Activated CD4-positive, alpha-beta T cell treated with anti-CD3 and anti-CD28 coated beads, Interleukin-2, amount 50 U/mL, for 48 hours (primary cell): ENCODE results near the gene PLXDC2.

Source experiments
- DNase-seq, 2 experiments: peaks; one replicate each; pipeline ENCODE4 v3.0.0-alpha.2; 2020

The PLXDC2 gene

GRCh38 chr10:19862811-19863515, 46.7 kb downstream of the PLXDC2 start:
- DNase-seq = no peak

DNA sequence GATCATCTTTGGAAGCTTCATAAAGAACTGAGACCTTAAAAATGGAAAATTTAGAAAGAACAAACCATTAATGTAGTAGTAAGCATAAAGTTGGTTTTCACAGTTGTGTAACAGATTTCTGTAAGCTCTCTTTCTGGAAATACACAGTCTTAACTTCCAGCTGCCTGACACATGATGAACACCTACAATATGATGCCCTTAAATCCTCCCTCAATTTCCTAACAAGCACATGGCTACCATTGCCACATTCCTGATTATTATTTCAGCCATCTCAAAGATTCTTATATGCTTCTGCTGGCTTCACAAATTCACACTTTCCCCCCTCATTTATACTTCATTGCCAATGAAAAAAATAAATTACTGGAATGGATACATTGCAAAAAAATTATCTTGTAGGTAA, 49.4 kb downstream of the PLXDC2 start:
- DNase-seq = no peak

DNA sequence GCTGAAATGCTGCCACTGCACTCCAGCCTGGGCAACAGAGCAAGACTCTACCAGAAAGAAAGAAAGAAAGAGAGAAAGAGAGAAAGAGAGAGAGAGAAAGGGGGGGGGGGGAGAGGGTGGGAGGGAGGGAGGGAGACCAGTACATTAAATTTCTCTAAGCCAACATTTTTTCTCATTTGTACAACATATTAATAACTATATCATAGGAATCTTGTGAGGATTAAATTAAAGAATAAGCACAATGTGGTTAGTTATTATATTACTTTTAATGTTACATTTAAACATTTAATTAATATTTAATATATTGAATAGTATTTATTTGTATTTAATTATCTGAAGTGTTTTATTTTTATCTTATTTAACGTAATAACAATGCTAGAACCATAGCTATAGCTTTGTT, 53.1 kb downstream of the PLXDC2 start:
- DNase-seq = no peak

DNA sequence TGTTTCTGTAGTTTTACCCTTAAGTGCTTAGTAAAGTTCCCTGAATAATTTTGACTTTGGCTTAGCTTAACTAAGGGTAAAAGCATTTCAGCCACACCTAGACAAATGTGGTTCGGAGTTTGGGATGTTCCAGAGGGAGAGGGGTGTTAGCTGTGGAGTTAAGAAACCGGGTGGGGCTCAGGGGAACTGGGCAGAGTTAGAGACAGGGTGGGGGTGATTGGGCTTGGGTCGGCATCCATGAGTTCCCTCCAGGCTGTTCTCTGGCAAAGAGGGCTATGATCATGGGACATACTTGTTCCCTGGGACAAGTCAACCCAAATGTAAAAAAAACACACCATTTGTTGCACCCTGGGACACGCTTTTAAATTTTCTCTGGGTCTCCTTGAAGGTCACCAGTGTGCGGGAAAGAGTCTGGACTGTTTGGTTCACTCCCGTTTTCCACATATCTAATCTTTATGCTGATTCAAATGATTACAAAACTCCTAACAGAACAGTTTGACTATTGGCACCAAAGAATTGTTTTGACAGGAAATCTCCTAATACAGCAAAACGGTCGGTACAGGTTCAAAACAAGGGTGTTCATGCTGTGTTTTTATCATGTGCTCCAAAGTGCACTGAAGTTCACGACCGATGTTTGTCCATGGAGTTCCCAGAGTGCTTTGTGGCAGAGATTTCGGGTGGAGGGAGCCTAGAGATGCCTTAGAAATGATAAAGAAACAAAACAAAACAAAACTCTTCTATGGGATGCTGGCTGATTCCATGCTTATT, 56.5 kb downstream of the PLXDC2 start:
- DNase-seq = no peak

DNA sequence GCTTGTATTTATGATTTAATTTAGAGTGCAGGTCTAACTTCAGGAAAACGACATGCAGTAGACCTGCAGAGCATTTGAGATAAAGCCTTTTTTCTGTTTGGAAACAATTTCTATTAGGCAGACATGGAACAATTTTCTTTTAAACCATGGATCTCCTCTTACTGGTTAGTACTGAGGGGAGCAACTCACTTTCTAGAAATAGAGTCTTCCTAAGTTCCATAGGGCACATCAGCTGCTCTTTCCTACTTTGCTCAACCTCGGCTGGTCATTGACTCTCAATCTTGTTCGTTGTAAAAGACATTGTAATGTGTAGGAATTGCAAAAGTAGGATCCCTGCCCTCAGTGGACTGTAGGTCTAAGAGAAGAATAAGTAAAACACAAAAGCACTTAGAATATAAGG, 58.0 kb downstream of the PLXDC2 start:
- no peak for DNase-seq

DNA sequence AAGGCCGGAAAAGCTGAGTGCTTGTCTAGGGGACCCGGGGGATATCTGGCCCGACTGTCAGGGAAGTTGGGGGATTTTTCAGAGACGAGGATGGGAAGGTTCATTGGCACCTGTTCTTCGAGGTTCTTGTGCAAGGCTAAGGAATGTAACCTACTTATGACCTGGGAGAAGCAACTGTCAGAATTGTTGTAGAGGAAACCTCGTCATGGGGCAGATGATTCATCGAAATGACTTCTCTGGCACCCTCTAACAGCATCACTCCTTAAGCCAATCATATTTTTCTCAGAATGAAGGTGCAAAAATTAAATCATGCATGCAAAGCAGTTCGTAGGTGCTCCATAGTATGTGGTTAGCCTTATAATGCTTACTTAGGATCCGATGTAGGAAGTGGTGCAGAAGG, 58.6 kb downstream of the PLXDC2 start:
- DNase-seq = no peak

GRCh38 chr10:19876570-19876969, 60.3 kb downstream of the PLXDC2 start:
- no peak for DNase-seq

DNA sequence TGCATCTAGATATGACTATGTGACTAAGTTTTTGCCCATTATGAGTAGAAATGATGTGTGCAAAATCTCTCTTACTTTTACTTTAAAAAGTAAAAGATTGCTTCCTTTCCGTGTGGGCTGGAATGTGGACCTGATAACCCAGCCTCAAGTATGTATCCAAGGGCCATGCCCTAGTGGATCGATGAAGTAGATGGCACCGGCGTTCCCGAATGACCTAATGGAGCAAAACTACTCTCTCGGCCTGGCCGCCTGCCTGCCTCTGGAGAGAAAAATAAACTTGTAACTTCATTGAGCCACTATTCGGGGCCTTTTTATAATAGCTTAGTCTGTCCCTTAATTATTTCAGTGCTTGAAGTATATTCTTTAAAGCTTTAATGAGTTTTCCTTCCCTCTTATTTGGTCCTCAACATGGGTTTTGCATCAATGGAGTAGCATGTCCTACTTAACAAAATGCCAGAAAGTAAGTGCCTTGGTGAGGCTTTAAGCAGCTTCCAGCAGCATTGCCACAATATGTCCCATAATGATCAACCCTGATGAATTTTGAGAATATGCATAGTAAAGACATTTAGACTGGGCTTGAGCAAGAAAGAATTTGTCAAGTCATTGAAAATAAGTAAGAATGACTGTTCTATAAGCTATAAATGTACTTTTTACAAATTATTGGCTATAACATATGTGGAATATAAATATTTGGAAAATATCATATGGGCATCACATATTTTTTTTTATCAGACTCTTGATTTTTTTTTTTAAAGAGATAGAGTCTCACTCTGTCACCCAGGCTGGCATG, 61.4 kb downstream of the PLXDC2 start:
- DNase-seq = no peak

GRCh38 chr10:19882621-19883020, 66.4 kb downstream of the PLXDC2 start:
- no peak for DNase-seq

GRCh38 chr10:19888061-19888660, 71.9 kb downstream of the PLXDC2 start:
- DNase-seq = no peak

DNA sequence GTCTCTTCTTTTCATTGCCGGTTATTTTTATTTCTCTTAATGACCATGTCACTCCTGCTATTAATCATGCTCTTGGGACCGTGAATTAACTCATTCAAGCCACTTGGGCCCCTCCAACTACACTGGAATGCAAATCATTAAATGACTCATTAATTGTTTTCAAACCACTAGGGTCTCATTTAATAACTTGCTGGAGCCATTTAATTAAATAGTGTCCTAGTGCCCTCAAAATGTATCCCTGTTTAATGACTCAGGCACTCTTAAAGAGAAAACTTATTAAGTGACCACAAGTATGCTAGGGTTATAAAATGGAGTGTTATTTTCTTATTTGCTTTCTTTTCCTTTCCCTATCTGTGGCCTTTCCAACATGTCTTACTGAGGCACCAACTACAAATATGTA, 73.0 kb downstream of the PLXDC2 start:
- DNase-seq = no peak

GRCh38 chr10:19891429-19891828, 75.2 kb downstream of the PLXDC2 start:
- DNase-seq = no peak

GRCh38 chr10:19892270-19892669, 76.0 kb downstream of the PLXDC2 start:
- no peak for DNase-seq

DNA sequence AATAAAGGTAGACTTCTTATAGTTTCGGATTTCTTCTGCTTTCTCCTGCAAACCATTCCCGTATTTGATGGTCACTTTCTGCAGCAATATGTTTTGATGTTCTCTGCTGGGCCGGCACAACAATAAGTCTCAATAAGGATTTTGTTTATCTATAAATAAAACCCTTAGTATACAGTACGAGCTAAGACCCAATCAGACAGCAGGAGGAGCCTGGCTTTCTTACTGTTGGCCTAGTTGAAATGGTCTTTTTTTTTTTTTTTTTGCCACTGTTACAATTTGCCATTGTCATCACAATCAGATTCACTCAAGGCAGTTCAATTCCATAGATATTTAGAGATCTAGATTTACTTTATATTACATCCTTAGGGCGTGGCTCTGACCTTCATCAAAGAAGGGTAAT, 76.4 kb downstream of the PLXDC2 start:
- DNase-seq = no peak

- DNase-seq = no peak
Measured at GRCh38 chr10:19895500-19895899, 79.3 kb downstream of the PLXDC2 start.

GRCh38 chr10:19902456-19902855, 86.2 kb downstream of the PLXDC2 start:
- DNase-seq = no peak

- DNase-seq = no peak
Measured at GRCh38 chr10:19904202-19904661, 88.0 kb downstream of the PLXDC2 start.

DNA sequence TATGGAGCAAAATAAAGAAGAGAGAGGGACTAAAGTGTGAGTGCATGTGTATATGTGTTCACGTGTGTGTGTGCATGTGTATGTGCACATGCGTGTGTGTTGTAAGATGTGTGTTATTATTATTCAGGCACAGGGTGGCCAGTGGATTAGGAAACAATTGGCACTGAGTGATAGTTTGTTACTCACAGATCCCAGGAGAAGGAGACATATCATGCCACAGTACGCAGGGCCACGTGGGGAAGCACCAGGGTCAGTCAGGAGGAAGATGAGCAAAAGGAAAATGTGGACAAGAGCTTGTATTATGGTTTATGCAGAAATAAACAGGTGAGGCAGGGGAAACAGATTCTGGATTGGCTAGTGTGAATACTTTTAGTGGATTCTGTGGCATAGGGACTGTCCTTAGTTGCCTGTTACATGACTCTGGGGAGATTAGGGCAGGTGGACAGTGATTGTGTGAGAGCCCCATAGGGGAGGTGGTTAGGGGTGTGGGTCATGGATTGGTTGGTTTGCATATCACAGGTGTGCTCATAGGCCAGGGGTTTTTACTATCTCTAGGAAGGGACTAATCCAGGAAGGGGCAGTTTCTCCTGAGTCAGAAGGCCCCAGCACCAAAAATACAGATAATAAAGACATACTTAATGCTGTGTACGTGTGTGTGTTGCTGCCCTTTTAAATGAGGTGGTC, 90.0 kb downstream of the PLXDC2 start:
- DNase-seq = no peak

DNA sequence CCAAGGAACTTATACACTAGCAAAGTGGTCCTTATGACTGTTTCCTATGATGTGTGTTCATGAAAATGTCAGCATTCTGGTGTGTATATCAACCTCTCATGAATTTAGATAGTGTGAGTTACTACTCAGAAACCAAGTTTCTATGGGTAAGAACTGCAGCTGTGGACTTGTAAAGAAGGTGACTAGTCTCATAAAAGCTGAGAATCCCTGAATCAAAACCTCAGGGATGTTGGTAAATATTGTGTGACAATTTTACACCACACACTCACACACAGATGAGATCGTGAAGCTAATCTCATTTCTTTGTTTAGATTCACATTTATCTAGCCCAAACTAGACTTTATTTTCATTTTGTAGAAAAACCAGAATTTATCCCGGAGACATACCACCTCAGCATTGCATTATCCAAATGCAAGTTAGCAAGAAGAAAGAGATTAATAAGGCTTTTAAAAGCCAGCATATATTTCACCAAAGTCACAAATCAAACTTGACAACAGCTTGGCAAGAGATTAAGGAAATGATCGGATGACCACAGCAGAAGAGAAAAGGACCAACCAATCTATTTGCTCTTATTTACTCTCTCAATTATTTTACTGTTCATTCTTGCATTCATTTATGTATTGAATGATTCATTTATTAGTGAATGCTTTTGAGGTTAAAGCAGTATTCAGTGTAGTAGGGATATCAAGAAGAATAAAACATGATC, 92.9 kb downstream of the PLXDC2 start:
- DNase-seq = no peak

DNA sequence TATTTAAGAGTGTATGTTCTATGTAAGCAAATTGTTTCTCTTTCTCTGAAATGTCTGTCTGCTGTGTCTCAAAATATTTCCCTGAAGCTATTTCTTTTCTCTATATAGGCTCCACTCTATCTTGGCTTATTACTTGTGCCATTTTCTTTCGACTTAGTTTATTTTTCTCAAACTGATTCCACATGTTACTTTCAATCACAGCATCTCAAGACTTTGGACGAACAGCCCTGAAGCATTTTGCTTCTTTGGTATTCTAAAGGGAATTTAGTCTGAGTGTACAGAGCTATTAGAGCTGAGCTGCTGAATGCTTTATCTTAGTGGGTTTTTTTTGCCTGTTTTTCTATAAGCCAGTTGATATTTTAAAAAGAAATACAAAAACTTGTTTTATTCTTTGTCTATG, 95.7 kb downstream of the PLXDC2 start:
- DNase-seq = no peak

- DNase-seq = no peak
Measured at GRCh38 chr10:19913987-19914386, 97.8 kb downstream of the PLXDC2 start.

GRCh38 chr10:19915125-19915524, 98.9 kb downstream of the PLXDC2 start:
- DNase-seq = no peak
